OCI-LY3 (cell line): ENCODE results near the gene GPHN.
"Not testable (repeated sequence)": the region's sequence is repeated elsewhere in the genome, so short reads cannot be mapped to it uniquely, and the experiment has no call there.

Source experiments
- CTCF ChIP-seq: fragments of 200-600, 300-600 bp; sonication (generic); IDR thresholded peaks from 2 replicates; pipeline ENCODE4 v1.5.1; 2014; ENCODE audit warnings: antibody characterized with exemption, low read length, low read depth
- EZH2phosphoT487 ChIP-seq: fragments of 200-600 bp; shearing (Covaris generic); IDR thresholded peaks from 2 replicates; pipeline ENCODE4 v1.6.1; 2018; ENCODE audit warnings: antibody characterized with exemption, mixed run types, low read depth

GRCh38 chr14:66502836-66503235 is 5.1 kb upstream of the GPHN start:
- not testable (repeated sequence) for TF ChIP-seq CTCF, EZH2phosphoT487
